Measurements from ENCODE around the gene FAM217B. TPM values are rescaled to one million over a fixed set of nuclear protein-coding genes. Genes with fewer than 3 reads are reported as not detected.

FAM217B gene
- total RNA-seq, 1 donor from 2014 or later = 11.4 TPM

DNA sequence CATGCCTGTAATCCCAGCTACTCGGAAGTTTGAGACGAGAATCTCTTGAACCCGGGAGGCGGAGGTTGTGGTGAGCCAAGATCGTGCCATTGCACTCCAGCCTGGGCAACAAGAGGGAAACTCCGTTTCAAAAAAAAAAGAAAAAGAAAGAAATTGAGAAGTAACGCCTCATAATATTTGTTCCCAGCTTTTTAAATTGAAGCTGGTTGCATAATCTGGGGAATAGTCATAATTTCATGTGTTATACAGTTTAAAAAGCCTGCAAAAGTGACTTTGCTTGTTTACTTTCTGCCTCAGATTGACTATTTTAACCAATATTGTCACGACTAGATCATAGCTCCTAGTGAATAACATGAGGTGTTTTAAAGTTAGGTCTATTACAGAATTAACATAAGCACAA is 7.2 kb downstream of the FAM217B start:
- Mint-ChIP-seq H3K36me3 (ENCODE audit: low read depth, unreplicated experiment) (no peaks in the 10 kb centered on the region), H3K27me3 (ENCODE audit: unreplicated experiment) (no peaks in the 10 kb centered on the region), H3K4me1 (ENCODE audit: unreplicated experiment) (peaks cover 3% of the 10 kb centered on the region), H3K4me3 (ENCODE audit: unreplicated experiment) (no peak overlapping the region), H3K9me3 (ENCODE audit: unreplicated experiment) (no peaks in the 10 kb centered on the region), H3K27ac (ENCODE audit: unreplicated experiment) (no peak overlapping the region)
- TF ChIP-seq, protein P1, sequence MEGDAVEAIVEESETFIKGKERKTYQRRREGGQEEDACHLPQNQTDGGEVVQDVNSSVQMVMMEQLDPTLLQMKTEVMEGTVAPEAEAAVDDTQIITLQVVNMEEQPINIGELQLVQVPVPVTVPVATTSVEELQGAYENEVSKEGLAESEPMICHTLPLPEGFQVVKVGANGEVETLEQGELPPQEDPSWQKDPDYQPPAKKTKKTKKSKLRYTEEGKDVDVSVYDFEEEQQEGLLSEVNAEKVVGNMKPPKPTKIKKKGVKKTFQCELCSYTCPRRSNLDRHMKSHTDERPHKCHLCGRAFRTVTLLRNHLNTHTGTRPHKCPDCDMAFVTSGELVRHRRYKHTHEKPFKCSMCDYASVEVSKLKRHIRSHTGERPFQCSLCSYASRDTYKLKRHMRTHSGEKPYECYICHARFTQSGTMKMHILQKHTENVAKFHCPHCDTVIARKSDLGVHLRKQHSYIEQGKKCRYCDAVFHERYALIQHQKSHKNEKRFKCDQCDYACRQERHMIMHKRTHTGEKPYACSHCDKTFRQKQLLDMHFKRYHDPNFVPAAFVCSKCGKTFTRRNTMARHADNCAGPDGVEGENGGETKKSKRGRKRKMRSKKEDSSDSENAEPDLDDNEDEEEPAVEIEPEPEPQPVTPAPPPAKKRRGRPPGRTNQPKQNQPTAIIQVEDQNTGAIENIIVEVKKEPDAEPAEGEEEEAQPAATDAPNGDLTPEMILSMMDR (IDR thresholded peaks at IDR 0.05; ENCODE audit: unreplicated experiment) = no peak
- no peak for DNase-seq (ENCODE audit: low spot score)

DNA sequence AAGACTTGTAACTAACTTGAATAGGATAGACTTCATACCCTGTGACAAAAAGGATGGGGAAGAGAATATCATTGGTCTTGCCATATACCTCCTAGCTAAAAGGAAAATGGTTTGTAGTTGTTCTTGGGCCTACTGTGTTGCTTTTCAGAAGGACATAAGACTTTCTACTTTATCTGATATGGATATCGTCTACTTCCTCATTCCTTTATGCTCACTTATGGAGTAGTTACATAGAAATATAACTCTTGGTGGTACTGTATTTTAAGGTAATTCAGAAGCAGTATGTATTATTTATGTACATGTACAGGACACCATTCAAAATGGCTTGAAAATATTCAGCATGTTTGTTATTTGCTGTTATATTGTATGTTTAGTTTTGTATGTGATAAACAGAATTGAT is 8.0 kb downstream of the FAM217B start:
- Mint-ChIP-seq H3K4me1 (ENCODE audit: unreplicated experiment) (peaks cover 3% of the 10 kb centered on the region), H3K27me3 (ENCODE audit: unreplicated experiment) (no peaks in the 10 kb centered on the region), H3K27ac (ENCODE audit: unreplicated experiment) (no peak overlapping the region), H3K36me3 (ENCODE audit: low read depth, unreplicated experiment) (no peaks in the 10 kb centered on the region), H3K9me3 (ENCODE audit: unreplicated experiment) (no peaks in the 10 kb centered on the region), H3K4me3 (ENCODE audit: unreplicated experiment) (no peak overlapping the region)
- TF ChIP-seq, protein P1 (IDR thresholded peaks at IDR 0.05; ENCODE audit: unreplicated experiment) = no peak
- no peak for DNase-seq (ENCODE audit: low spot score)

DNA sequence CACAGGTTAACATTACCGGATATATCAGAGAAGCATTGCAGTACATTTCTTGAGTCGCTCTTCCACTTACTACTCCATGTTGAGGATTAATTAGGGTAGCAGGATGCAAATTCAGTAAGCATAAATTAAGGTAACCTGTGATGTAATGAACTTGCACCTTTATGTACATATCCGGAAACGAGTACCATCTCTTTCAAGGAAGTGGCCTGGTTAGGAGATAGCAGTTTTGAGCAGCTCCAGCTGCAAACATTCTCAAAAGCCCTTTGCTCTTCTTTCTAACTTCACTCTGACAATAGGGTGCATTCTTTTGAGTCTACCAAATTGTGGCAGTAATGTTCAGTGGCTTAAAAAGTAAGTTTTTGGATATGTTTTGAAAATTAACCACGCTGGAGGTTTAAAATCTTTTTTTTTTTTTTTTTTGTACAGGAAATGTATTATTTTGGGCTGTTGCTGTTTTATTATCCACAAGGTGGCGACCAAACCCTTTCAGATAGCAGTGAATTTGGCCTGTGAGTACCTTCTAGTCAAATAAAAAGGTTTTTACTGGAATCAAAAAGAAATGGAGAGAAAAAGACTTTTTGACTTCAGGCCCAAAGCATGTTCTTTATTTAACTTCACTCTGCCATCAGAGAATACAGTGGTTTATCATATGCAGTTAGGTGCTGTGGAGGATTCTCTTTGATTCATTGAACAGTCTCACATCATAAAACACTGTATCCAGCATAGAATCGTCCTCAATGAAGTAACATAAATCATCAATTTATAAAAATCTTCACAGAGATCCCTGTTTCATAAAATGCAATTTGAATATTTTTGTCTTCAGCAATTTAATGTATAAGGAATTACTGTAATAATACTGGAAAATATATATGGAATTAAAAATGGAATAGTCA is 8.9 kb downstream of the FAM217B start:
- DNase-seq (ENCODE audit: low spot score) = peak; percentile 19
- Mint-ChIP-seq H3K27me3 (ENCODE audit: unreplicated experiment) (no peaks in the 10 kb centered on the region), H3K9me3 (ENCODE audit: unreplicated experiment) (no peaks in the 10 kb centered on the region), H3K27ac (ENCODE audit: unreplicated experiment) (no peak overlapping the region), H3K4me1 (ENCODE audit: unreplicated experiment) (peaks cover 3% of the 10 kb centered on the region), H3K36me3 (ENCODE audit: low read depth, unreplicated experiment) (no peaks in the 10 kb centered on the region), H3K4me3 (ENCODE audit: unreplicated experiment) (no peak overlapping the region)
- TF ChIP-seq, protein P1 (IDR thresholded peaks at IDR 0.05; ENCODE audit: unreplicated experiment) = peak; percentile 58

DNA sequence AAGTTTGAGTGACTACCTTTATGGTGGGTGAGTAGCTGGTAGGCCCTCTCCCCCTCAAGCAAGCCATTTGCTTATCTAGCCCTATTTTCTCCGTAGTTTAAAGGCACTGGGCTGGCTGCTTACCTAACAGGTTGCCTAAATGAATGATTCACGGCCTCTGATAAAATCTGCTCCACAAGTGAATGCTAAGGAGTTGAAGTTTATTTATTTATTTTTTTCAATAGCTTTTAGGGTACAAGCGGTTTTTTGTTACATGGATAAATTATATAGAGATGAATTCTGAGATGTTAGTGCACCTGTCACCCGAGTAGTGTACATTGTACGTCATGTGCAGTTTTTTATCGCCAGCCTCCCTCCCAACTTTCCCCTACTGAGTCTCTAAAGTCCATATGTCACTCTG is 9.7 kb downstream of the FAM217B start:
- TF ChIP-seq, protein P1 (IDR thresholded peaks at IDR 0.05; ENCODE audit: unreplicated experiment) = no peak
- Mint-ChIP-seq H3K9me3 (ENCODE audit: unreplicated experiment) (no peaks in the 10 kb centered on the region), H3K4me1 (ENCODE audit: unreplicated experiment) (peaks cover 3% of the 10 kb centered on the region), H3K36me3 (ENCODE audit: low read depth, unreplicated experiment) (no peaks in the 10 kb centered on the region), H3K4me3 (ENCODE audit: unreplicated experiment) (no peak overlapping the region), H3K27ac (ENCODE audit: unreplicated experiment) (no peak overlapping the region), H3K27me3 (ENCODE audit: unreplicated experiment) (no peaks in the 10 kb centered on the region)
- no peak for DNase-seq (ENCODE audit: low spot score)

DNA sequence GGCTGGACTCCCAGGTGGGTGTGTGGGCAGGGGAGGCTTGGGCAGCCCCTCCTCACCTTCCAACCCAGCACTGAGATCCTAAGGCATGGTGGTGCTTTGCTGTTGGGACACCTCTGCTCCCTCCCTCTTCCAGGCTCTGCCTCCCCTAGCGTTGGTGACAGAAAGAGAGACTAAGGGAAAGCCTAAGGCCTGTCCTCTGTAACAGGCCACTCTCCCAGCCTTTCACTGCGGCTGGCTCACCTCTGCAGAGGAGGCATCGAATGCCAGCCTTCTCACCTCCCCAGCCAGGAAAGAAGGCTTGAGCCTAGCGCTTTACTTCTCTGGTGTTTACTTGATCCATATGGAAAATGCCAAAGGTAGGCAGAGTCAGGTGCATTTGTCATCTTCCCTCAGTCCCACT is 14.5 kb downstream of the FAM217B start:
- no peaks in the 10 kb centered on the region for H3K36me3 Mint-ChIP-seq (ENCODE audit: low read depth, unreplicated experiment)
- TF ChIP-seq, protein P1 (IDR thresholded peaks at IDR 0.05; ENCODE audit: unreplicated experiment) = peak; percentile 6
- peaks cover 3% of the 10 kb centered on the region for H3K4me1 Mint-ChIP-seq (ENCODE audit: unreplicated experiment)
- H3K4me3 Mint-ChIP-seq (ENCODE audit: unreplicated experiment) = no peak overlapping the region
- no peaks in the 10 kb centered on the region for H3K27me3 Mint-ChIP-seq (ENCODE audit: unreplicated experiment)
- DNase-seq (ENCODE audit: low spot score) = no peak
- no peak overlapping the region for H3K27ac Mint-ChIP-seq (ENCODE audit: unreplicated experiment)
- no peaks in the 10 kb centered on the region for H3K9me3 Mint-ChIP-seq (ENCODE audit: unreplicated experiment)
